ENCODE data around the gene SCNN1B. TPM values are rescaled to one million over a fixed set of nuclear protein-coding genes. Genes with fewer than 3 reads are reported as not detected.
"Not testable (repeated sequence)": the region's sequence is repeated elsewhere in the genome, so short reads cannot be mapped to it uniquely, and the experiment has no call there.

Gene SCNN1B
- polyA plus RNA-seq, 1 experiment, result not detected

GRCh38 chr16:23378921-23379320 is 76.8 kb downstream of the SCNN1B start:
- ChIA-PET CTCF (no interaction called here), POLR2A (no interaction called here)
- Histone ChIP-seq H3K27me3 (ENCODE audit: control insufficient read depth, insufficient read depth, low read length) (peaks cover 6% of the 10 kb centered on the region), H3K27ac (ENCODE audit: low read depth, low read length) (no peak overlapping the region), H3K4me3 (ENCODE audit: low read depth, low read length) (no peak overlapping the region), H3K9me3 (ENCODE audit: control insufficient read depth, insufficient read depth, low read length) (no peaks in the 10 kb centered on the region; the same call in 1 of the 2 replicates)
- DNase-seq (ENCODE audit: low read depth, low spot score), result no peak
- no peak for TF ChIP-seq CTCF (IDR thresholded peaks at IDR 0.05; ENCODE audit: low read depth, low read length)

GRCh38 chr16:23379707-23380106 is 77.6 kb downstream of the SCNN1B start:
- no peak overlapping the region for H3K27ac ChIP-seq (ENCODE audit: low read depth, low read length)
- H3K4me3 ChIP-seq (ENCODE audit: low read depth, low read length), result no peak overlapping the region
- no peak for TF ChIP-seq CTCF (IDR thresholded peaks at IDR 0.05; ENCODE audit: low read depth, low read length)
- peaks cover 6% of the 10 kb centered on the region for H3K27me3 ChIP-seq (ENCODE audit: control insufficient read depth, insufficient read depth, low read length)
- no peak for DNase-seq (ENCODE audit: low read depth, low spot score)
- ChIA-PET POLR2A (interaction anchor here (1.0 kb wide), 1 partner anchor 44 kb away, joined by 3 read pairs; no protein-coding TSS in a partner anchor), CTCF (no interaction called here)
- no peaks in the 10 kb centered on the region; the same call in 1 of the 2 replicates for H3K9me3 ChIP-seq (ENCODE audit: control insufficient read depth, insufficient read depth, low read length)

- no peak overlapping the region for H3K27ac ChIP-seq (ENCODE audit: low read depth, low read length)
- H3K27me3 ChIP-seq (ENCODE audit: control insufficient read depth, insufficient read depth, low read length), result peaks cover 6% of the 10 kb centered on the region
- DNase-seq (ENCODE audit: low read depth, low spot score), result no peak
- H3K9me3 ChIP-seq (ENCODE audit: control insufficient read depth, insufficient read depth, low read length), result no peaks in the 10 kb centered on the region; the same call in 1 of the 2 replicates
- no peak overlapping the region for H3K4me3 ChIP-seq (ENCODE audit: low read depth, low read length)
- POLR2A ChIA-PET, result interaction anchor here (1.0 kb wide), 1 partner anchor 43 kb away, joined by 3 read pairs; no protein-coding TSS in a partner anchor
- CTCF ChIA-PET, result interaction anchor here (0.6 to 1.3 kb wide), 2 partner anchors 55 to 95 kb away, joined by 3 read pairs; no protein-coding TSS in a partner anchor
- no peak for TF ChIP-seq CTCF (IDR thresholded peaks at IDR 0.05; ENCODE audit: low read depth, low read length)
These were observed 78.4 kb downstream of the SCNN1B start for GRCh38 chr16:23380501-23380951.

GRCh38 chr16:23381702-23382101 is 79.6 kb downstream of the SCNN1B start:
- H3K27me3 ChIP-seq (ENCODE audit: control insufficient read depth, insufficient read depth, low read length); DNase-seq (ENCODE audit: low read depth, low spot score); H3K4me3 ChIP-seq (ENCODE audit: low read depth, low read length); H3K9me3 ChIP-seq (ENCODE audit: control insufficient read depth, insufficient read depth, low read length); H3K27ac ChIP-seq (ENCODE audit: low read depth, low read length); POLR2A ChIA-PET: not testable (repeated sequence)
- CTCF ChIA-PET, result interaction anchor here (1.3 kb wide), 1 partner anchor 54 kb away, joined by 3 read pairs; no protein-coding TSS in a partner anchor

- Histone ChIP-seq H3K9me3 (ENCODE audit: control insufficient read depth, insufficient read depth, low read length) (no peaks in the 10 kb centered on the region; the same call in 1 of the 2 replicates), H3K27me3 (ENCODE audit: control insufficient read depth, insufficient read depth, low read length) (no peaks in the 10 kb centered on the region), H3K4me3 (ENCODE audit: low read depth, low read length) (no peak overlapping the region), H3K27ac (ENCODE audit: low read depth, low read length) (no peak overlapping the region)
- TF ChIP-seq CTCF (IDR thresholded peaks at IDR 0.05; ENCODE audit: low read depth, low read length), result no peak
- ChIA-PET CTCF (no interaction called here), POLR2A (no interaction called here)
- no peak for DNase-seq (ENCODE audit: low read depth, low spot score)
These were observed 80.2 kb downstream of the SCNN1B start for GRCh38 chr16:23382279-23382678.
